ENCODE results near the gene ADAMTS10. TPM values are rescaled to one million over a fixed set of nuclear protein-coding genes. Genes with fewer than 3 reads are reported as not detected.

The ADAMTS10 gene
- total and polyA plus RNA-seq, 2 of the 13 experiments (the other 11 are each of a cell fraction or from before 2014, with no cell fraction given) = 0.49 to 1.7 TPM

DNA sequence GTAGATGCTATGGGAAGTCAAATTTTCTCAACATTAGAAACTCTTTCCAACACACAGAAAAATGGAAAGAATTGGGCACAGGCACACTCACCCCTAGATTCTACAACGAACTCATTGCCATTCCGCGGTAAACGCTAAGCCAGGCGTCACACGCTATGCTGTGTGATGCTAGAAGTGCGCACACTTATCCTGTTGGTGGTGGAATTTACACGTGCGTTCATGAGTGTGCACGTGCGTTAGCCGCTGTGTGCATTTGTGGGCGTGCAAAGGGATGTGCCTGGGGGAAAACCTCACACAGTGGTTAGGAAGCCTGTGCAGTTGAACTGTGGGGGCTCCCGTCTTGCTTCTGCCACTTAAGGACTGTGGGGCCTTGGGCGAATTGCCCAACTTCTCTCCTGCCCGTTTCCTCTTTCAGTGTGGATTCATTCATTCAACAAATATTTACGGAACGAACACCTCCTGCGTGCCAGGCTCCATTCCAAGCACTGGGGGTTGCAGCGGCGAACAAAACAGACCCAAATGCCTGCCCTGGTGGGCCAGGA is 27.6 kb upstream of the ADAMTS10 start (continued):
- TF ChIP-seq, protein P1, sequence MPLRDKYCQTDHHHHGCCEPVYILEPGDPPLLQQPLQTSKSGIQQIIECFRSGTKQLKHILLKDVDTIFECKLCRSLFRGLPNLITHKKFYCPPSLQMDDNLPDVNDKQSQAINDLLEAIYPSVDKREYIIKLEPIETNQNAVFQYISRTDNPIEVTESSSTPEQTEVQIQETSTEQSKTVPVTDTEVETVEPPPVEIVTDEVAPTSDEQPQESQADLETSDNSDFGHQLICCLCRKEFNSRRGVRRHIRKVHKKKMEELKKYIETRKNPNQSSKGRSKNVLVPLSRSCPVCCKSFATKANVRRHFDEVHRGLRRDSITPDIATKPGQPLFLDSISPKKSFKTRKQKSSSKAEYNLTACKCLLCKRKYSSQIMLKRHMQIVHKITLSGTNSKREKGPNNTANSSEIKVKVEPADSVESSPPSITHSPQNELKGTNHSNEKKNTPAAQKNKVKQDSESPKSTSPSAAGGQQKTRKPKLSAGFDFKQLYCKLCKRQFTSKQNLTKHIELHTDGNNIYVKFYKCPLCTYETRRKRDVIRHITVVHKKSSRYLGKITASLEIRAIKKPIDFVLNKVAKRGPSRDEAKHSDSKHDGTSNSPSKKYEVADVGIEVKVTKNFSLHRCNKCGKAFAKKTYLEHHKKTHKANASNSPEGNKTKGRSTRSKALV (CRISPR knock-in tag; IDR thresholded peaks at IDR 0.05) = no peak
- TF ChIP-seq ZSCAN21 (CRISPR knock-in tag; IDR thresholded peaks at IDR 0.05; ENCODE audit: borderline replicate concordance) (no peak), ZNF20 (CRISPR knock-in tag; IDR thresholded peaks at IDR 0.05) (no peak), ZFAT (CRISPR knock-in tag; conservative IDR thresholded peaks at IDR 0.05) (no peak), ZFP36 (IDR thresholded peaks at IDR 0.05; ENCODE audit: borderline replicate concordance, low read depth, low read length, partially characterized antibody) (no peak), MED8 (CRISPR knock-in tag; IDR thresholded peaks at IDR 0.05; ENCODE audit: insufficient replicate concordance) (no peak), ZNF260 (CRISPR knock-in tag; IDR thresholded peaks at IDR 0.05; ENCODE audit: borderline replicate concordance, low read depth) (no peak), ERF (CRISPR knock-in tag; IDR thresholded peaks at IDR 0.05) (no peak), ZNF235 (CRISPR knock-in tag; IDR thresholded peaks at IDR 0.05; ENCODE audit: borderline replicate concordance) (no peak), ZNF3 (CRISPR knock-in tag; IDR thresholded peaks at IDR 0.05) (no peak; the same call in 1 of the 2 replicates), HNRNPLL (IDR thresholded peaks at IDR 0.05; ENCODE audit: low read depth, low read length, poor library complexity, severe bottlenecking) (no peak)
- TF ChIP-seq, protein P2, sequence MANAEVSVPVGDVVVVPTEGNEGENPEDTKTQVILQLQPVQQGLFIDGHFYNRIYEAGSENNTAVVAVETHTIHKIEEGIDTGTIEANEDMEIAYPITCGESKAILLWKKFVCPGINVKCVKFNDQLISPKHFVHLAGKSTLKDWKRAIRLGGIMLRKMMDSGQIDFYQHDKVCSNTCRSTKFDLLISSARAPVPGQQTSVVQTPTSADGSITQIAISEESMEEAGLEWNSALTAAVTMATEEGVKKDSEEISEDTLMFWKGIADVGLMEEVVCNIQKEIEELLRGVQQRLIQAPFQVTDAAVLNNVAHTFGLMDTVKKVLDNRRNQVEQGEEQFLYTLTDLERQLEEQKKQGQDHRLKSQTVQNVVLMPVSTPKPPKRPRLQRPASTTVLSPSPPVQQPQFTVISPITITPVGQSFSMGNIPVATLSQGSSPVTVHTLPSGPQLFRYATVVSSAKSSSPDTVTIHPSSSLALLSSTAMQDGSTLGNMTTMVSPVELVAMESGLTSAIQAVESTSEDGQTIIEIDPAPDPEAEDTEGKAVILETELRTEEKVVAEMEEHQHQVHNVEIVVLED (CRISPR knock-in tag; IDR thresholded peaks at IDR 0.05; ENCODE audit: borderline replicate concordance) = no peak
- TF ChIP-seq, protein P3, sequence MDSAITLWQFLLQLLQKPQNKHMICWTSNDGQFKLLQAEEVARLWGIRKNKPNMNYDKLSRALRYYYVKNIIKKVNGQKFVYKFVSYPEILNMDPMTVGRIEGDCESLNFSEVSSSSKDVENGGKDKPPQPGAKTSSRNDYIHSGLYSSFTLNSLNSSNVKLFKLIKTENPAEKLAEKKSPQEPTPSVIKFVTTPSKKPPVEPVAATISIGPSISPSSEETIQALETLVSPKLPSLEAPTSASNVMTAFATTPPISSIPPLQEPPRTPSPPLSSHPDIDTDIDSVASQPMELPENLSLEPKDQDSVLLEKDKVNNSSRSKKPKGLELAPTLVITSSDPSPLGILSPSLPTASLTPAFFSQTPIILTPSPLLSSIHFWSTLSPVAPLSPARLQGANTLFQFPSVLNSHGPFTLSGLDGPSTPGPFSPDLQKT (CRISPR knock-in tag; IDR thresholded peaks at IDR 0.05; ENCODE audit: borderline replicate concordance) = no peak
- TF ChIP-seq, protein P4, sequence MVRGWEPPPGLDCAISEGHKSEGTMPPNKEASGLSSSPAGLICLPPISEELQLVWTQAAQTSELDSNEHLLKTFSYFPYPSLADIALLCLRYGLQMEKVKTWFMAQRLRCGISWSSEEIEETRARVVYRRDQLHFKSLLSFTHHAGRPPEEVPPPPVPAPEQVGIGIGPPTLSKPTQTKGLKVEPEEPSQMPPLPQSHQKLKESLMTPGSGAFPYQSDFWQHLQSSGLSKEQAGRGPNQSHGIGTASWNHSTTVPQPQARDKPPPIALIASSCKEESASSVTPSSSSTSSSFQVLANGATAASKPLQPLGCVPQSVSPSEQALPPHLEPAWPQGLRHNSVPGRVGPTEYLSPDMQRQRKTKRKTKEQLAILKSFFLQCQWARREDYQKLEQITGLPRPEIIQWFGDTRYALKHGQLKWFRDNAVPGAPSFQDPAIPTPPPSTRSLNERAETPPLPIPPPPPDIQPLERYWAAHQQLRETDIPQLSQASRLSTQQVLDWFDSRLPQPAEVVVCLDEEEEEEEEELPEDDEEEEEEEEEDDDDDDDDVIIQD (CRISPR knock-in tag; IDR thresholded peaks at IDR 0.05; ENCODE audit: low read depth) = no peak
- TF ChIP-seq, protein P5, sequence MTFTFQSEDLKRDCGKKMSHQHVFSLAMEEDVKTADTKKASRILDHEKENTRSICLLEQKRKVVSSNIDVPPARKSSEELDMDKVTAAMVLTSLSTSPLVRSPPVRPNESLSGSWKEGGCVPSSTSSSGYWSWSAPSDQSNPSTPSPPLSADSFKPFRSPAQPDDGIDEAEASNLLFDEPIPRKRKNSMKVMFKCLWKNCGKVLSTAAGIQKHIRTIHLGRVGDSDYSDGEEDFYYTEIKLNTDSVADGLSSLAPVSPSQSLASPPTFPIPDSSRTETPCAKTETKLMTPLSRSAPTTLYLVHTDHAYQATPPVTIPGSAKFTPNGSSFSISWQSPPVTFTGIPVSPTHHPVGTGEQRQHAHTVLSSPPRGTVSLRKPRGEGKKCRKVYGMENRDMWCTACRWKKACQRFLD (CRISPR knock-in tag; IDR thresholded peaks at IDR 0.05; ENCODE audit: borderline replicate concordance) = no peak
- TF ChIP-seq, protein P6, sequence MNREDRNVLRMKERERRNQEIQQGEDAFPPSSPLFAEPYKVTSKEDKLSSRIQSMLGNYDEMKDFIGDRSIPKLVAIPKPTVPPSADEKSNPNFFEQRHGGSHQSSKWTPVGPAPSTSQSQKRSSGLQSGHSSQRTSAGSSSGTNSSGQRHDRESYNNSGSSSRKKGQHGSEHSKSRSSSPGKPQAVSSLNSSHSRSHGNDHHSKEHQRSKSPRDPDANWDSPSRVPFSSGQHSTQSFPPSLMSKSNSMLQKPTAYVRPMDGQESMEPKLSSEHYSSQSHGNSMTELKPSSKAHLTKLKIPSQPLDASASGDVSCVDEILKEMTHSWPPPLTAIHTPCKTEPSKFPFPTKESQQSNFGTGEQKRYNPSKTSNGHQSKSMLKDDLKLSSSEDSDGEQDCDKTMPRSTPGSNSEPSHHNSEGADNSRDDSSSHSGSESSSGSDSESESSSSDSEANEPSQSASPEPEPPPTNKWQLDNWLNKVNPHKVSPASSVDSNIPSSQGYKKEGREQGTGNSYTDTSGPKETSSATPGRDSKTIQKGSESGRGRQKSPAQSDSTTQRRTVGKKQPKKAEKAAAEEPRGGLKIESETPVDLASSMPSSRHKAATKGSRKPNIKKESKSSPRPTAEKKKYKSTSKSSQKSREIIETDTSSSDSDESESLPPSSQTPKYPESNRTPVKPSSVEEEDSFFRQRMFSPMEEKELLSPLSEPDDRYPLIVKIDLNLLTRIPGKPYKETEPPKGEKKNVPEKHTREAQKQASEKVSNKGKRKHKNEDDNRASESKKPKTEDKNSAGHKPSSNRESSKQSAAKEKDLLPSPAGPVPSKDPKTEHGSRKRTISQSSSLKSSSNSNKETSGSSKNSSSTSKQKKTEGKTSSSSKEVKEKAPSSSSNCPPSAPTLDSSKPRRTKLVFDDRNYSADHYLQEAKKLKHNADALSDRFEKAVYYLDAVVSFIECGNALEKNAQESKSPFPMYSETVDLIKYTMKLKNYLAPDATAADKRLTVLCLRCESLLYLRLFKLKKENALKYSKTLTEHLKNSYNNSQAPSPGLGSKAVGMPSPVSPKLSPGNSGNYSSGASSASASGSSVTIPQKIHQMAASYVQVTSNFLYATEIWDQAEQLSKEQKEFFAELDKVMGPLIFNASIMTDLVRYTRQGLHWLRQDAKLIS (CRISPR knock-in tag; IDR thresholded peaks at IDR 0.05) = no peak

Data from HepG2 (cell line).